GM18520 (cell line): ENCODE measurements around the gene ZBTB12.
"Not testable (repeated sequence)": the region's sequence is repeated elsewhere in the genome, so short reads cannot be mapped to it uniquely, and the experiment has no call there.

Experiments used
- ATAC-seq: cut with Tn5 transposase; IDR thresholded peaks from one replicate; pipeline ENCODE4 v1.9.1; 2021; ENCODE audit not compliant: unreplicated experiment

Gene ZBTB12

GRCh38 chr6:31901953-31902643, at the start of gene ZBTB12:
ZBTB12 (minus strand) TSS chr6:31902086; CDS start chr6:31901305, 781 bp downstream.
- ATAC-seq = peak; percentile 42

GRCh38 chr6:31949926-31950548, 48.2 kb upstream of the ZBTB12 start:
- ATAC-seq = no peak

GRCh38 chr6:31948753-31949413, 47.0 kb upstream of the ZBTB12 start:
- ATAC-seq = no peak

GRCh38 chr6:31948306-31948705, 46.4 kb upstream of the ZBTB12 start:
- no peak for ATAC-seq

- ATAC-seq = no peak
Observed at GRCh38 chr6:31947864-31948263, 46.0 kb upstream of the ZBTB12 start.

GRCh38 chr6:31947070-31947675, 45.3 kb upstream of the ZBTB12 start:
- ATAC-seq = no peak

- no peak for ATAC-seq
Observed at GRCh38 chr6:31946370-31946885, 44.5 kb upstream of the ZBTB12 start.

- ATAC-seq = no peak
Observed at GRCh38 chr6:31945507-31946369, 43.9 kb upstream of the ZBTB12 start, which contains the start of gene CFB. CFB (plus strand) TSS chr6:31946095; CDS start chr6:31946222, 127 bp downstream.

- no peak for ATAC-seq
Observed at GRCh38 chr6:31945154-31945506, 43.2 kb upstream of the ZBTB12 start.

- ATAC-seq = no peak
Observed at GRCh38 chr6:31943742-31944141, 41.9 kb upstream of the ZBTB12 start.

- ATAC-seq = no peak
Observed at GRCh38 chr6:31940256-31940664, 38.4 kb upstream of the ZBTB12 start.

- no peak for ATAC-seq
Observed at GRCh38 chr6:31935823-31936222, 33.9 kb upstream of the ZBTB12 start.

GRCh38 chr6:31935021-31935420, 33.1 kb upstream of the ZBTB12 start:
- no peak for ATAC-seq

- ATAC-seq = no peak
Observed at GRCh38 chr6:31933537-31933936, 31.7 kb upstream of the ZBTB12 start.

GRCh38 chr6:31932137-31932536, 30.3 kb upstream of the ZBTB12 start:
- not testable (repeated sequence) for ATAC-seq

- no peak for ATAC-seq
Observed at GRCh38 chr6:31930962-31931361, 29.1 kb upstream of the ZBTB12 start.

GRCh38 chr6:31928672-31928939, 26.7 kb upstream of the ZBTB12 start:
- ATAC-seq = no peak

GRCh38 chr6:31927863-31928671, 26.2 kb upstream of the ZBTB12 start:
- no peak for ATAC-seq

- ATAC-seq = no peak
Observed at GRCh38 chr6:31927242-31927862, 25.5 kb upstream of the ZBTB12 start, which contains the start of gene C2. C2 (plus strand) TSS chr6:31927717; CDS start chr6:31927753, 36 bp downstream.
